NCI-H128 (cell line): Measurements from ENCODE around the gene TMEM270.
"Not testable (repeated sequence)": the region's sequence is repeated elsewhere in the genome, so short reads cannot be mapped to it uniquely, and the experiment has no call there.

Source experiments
- DNase-seq: peaks from one replicate; lab custom pipeline; 2025; ENCODE audit not compliant: unreplicated experiment; lab: John Stamatoyannopoulos, UW

Gene TMEM270

DNA sequence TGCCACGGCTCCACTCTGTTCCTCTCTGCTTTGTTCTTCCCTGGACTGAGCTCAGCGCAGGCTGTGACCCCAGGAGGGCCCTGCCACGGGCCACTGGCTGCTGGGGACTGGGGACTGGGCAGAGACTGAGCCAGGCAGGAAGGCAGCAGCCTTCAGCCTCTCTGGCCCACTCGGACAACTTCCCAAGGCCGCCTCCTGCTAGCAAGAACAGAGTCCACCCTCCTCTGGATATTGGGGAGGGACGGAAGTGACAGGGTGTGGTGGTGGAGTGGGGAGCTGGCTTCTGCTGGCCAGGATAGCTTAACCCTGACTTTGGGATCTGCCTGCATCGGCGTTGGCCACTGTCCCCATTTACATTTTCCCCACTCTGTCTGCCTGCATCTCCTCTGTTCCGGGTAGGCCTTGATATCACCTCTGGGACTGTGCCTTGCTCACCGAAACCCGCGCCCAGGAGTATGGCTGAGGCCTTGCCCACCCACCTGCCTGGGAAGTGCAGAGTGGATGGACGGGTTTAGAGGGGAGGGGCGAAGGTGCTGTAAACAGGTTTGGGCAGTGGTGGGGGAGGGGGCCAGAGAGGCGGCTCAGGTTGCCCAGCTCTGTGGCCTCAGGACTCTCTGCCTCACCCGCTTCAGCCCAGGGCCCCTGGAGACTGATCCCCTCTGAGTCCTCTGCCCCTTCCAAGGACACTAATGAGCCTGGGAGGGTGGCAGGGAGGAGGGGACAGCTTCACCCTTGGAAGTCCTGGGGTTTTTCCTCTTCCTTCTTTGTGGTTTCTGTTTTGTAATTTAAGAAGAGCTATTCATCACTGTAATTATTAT, 28.9 kb upstream of the TMEM270 start:
- peak; percentile 75 for DNase-seq

DNA sequence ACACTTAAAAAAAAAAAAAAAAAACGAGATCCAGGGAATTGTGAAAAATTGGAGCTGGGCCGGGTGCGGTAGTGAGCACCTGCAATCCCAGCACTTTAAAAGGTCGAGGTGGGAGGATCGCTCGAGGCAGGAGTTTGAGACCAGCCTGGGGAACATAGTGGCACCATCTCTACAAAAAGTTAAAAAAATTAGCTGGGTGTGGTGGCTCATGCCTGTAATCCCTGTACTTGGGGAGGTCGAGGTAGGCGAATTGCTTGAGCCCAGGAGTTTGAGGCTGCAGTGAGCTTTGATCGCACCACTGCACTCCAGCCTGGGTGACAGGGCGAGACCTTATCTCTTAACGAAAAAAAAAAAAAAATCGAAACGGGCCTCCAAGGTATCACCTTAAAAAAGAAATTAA, 28.2 kb upstream of the TMEM270 start:
- no peak for DNase-seq

DNA sequence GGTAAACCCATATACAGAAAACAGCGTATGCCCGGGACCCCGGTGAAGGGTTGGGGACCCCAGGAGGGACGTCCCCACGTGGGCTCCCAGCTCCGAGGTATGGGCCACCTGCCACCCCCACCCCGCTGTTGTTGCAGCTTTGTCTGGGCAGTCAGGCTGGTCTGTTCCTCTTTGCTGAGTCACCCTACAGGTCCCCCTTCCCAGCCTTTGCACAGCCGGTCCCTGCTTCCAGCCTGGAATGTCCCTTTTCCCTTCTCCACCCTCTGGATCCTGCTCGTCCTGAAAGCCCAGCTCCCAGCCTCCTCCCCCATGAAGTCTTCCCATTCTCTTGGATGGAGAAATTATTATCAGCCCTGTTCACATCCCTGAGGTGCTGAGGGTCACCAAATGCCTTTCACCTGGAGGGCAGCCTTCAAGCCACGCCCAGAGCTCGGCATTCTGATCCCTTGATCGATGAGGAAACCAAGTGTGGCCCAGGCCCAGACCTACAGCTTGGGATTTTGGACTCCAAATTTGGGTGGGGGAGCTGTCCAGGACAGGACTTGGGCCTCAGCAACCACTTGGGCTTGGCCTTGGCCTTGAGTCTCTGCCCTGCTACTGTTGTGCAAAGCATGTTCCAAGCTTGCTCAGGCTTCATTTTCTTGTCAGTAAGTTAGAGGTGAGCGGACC, 27.6 kb upstream of the TMEM270 start:
- DNase-seq: no peak

DNA sequence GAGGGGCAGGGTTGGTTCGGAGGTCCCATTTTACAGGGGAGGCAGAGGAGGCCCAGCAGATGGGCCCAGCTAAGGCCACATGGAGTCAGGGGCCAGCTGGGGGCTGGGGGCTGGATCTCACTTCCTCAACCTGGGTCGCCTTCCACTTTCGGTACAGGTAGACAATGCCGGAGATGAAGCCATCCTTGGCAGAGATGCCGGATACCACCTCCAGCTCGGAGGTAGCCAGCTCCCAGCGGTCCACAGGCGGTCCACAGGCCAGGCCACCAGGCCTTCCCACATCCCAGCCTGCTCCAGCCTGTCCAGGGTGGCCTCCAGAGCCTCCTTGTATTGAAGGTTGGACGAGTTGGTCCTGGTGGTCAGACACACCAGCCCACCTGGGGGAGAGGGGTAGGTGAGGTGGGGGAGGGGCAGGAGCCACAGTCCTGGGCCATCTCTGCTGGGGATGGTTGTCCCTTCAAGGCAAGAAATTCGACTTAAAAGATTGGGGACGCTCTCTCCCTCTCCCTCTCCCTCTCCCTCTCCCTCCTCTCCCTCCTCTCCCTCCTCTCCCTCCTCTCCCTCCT, 26.2 kb upstream of the TMEM270 start:
- DNase-seq: no peak

DNA sequence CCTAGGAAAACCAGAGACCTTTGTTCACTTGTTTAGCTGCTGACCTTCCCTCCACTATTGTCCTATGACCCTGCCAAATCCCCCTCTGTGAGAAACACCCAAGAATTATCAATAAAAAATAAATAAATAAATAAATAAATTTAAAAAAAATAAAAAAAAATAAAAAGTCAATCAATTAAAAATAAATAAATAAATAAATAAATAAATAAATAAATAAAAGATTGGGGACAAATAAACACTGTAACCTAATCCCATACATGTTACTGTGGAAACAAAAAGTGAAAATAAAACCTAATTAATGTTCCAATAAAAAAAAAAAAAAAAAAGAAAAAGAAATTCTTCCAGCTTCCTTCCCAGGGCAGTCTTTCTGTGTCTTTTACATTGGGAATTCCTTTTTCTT, 23.8 kb upstream of the TMEM270 start:
- DNase-seq: not testable (repeated sequence)

DNA sequence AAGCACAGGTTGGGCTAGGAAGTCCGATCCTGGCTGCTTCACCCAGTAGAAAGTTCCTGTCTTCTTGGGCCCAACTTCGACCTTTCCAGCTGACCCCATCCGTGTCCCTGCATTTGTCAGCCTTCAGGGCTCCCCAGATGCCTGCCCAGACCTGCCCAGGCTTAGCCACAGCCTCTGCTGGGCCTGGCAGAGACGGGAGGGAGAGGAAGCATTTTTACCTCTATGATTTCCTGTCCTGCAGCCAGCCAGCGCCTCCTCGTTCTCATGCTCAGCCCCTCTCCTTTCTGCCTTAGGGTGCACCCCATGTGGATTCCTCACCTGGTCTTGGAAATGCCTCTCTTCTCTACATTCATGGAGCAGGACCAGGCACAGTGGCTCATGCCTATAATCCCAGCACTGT, 22.3 kb upstream of the TMEM270 start:
- no peak for DNase-seq

DNA sequence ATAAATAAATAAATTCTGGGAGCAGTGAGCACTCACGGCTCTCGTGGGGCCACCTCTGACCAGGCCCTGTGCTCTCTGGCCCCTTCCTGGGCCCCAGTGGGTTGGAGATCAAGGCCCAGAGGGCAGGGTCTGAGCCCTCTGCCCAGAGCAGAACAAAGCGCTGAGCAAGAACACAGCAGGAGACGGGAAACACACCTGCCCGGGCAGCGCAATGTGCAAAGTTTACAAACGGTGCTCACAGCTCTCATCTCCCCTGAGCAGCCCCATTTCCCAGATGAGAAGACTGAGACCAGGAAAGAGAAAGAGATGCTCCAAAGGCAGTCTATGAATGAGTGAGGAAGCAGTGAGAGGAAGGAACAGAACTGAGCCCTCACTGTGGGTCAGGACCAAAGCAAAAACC, 21.7 kb upstream of the TMEM270 start:
- no peak for DNase-seq

DNA sequence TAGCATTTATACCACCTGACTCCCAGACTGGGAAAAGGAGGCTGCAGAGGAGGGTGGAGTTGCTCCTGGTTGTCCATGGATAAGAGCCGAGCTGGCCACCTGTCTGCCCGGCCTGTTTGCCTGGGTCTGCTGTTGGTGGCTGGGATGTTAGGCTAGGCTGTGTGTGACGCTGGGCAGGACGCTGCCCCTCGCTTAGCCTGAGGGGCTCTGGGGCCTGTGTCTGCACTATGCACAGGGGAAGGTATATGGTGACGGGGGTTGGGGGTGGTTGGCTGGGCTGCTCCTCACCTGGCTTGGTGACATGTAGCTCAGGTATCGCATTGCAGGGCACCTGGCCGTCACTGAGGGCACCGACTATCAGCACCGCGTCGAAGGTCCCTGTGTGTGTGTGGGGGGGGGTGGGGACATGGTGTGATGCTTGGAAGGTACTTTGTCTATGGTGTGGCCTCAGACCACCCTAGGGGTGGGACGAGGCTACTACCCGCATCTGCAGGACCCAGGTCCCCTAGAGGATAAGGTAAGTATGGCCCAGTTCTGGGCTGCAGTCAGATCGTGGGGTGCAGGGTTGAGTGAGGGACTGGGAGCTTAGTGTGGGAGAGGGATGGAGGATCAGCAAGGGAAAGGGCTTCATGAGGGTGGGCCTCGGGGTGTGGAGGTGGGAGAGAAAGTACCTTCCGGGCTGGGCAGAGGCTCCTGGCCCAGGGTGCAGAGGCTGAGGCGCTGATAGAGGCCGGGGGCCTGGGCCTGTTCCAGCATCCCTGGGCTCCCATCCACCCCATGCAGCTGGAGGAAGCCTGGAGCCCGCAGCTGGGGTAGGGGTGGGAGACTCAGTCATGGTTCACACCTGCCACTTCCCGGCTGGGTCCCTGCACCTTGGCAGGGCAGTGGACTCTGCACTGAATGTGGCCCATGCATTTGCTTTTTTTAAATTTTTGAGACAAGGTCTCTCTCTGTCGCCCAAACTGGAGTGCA, 20.9 kb upstream of the TMEM270 start:
- DNase-seq: no peak

DNA sequence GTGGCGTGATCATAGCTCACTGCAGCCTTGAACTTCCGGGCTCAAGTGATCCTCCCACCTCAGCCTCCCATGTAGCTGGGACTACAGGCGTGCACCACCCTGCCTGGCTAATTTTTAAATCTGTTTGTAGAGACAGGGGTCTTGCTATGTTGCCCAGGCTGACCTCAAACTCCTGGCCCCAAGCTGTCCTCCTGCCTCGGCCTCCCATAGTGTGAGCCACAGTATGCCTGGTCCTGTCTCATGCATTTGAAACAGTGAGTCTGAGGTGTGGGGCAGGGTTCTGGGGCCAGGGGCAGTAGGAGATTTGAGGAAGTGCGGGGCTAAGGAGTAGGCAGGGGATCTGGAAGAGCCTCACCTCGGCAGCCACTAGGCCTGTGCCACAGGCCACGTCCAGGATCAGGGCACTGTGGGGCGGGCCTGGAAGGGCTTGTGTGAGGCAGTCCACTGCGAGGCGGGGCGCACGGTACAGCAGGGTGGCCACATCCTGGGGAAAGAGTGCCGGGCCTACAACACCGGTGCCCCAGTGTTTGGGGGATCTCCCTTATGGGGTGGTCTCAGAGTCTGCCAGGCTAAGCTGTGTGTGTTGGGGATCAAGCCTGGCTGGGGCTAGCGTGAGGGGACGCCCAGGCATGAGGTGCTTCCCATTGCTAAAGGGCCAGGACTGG, 20.1 kb upstream of the TMEM270 start:
- no peak for DNase-seq

DNA sequence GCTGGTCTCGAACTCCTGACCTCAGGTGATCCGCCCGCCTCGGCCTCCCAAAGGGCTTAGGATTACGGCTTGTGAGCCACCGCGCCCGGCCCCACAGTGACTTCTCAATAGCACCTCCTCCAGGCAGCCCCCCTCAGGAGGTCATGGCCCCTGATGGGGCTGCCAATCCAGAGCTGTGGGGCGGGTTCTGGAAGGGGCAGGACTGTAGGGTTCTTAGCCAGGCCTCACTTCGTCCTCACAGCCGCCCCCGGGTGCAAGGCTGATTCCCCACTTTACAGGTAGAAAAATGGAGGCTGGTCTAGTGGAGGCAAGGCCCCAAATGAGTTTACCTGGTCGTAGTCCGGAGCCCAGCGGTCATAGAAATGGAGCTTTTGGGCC, 19.3 kb upstream of the TMEM270 start:
- DNase-seq: no peak

DNA sequence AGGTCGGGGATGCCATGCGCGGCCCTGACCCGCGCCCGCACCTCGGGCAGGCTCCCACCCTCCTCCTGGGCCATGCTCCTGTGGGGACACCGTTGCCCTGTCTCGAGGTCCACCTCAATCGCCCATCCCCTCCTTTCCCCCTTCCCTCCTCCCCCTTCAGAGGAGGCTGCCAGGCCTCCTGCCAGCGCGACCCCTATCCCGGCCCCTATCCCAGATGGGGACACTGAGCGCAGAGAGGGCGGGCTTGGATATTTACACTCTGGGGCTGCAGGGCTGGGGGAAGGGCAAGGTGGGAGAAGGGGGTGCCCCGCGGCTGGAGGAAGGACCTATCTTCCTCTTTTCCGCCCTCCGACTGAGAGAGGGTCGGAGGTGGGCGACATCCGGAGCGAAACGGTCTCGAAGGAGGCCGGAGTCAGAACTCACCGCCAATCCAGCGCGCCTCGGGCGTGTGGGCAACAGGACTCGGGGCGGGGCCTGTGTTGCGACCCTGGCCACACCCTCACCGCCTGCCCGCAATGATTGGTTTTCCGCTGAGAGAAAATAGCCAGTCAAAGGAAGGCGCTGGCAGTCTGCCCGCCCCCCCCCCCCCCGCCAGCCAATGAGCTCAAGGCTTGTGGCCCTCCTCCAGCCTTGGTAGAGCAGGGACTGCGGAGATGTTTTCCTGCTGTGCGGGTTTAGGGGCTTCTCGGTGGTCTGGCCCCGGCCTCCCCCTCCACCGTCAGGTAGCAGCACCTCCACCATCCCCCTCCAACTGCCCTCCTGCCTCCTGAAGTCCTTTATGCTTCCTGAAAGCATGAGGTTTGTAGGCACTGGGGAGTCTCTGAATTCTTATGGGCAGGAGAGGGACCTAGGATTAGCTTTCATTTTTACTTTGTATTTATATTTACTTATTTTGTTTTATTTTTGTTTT, 18.6 kb upstream of the TMEM270 start, which contains the start of gene METTL27:
TSS of gene METTL27 (minus strand) at position 450 of the 910 bp plus-strand sequence. CDS start at position 74, 376 bp downstream.
- DNase-seq: peak; percentile 83

DNA sequence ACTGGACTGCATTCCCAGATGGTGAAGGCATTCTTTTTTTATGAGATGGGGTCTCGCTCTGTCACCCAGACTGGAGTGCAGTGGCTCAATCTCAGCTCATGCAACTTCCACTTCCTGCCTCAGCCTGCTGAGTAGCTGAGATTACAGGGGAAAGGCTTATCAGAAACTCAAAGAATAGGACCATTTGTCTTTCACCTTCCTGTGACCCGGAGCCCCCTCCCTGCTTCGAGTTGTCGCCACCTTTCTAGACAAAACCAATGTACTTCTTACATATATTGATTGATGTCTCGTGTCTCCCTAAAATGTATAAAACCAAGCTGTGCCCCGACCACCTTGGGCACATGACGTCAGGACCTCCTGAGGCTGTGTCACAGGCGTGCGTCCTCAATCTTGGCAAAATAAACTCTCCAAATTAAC, 16.8 kb upstream of the TMEM270 start:
- no peak for DNase-seq

DNA sequence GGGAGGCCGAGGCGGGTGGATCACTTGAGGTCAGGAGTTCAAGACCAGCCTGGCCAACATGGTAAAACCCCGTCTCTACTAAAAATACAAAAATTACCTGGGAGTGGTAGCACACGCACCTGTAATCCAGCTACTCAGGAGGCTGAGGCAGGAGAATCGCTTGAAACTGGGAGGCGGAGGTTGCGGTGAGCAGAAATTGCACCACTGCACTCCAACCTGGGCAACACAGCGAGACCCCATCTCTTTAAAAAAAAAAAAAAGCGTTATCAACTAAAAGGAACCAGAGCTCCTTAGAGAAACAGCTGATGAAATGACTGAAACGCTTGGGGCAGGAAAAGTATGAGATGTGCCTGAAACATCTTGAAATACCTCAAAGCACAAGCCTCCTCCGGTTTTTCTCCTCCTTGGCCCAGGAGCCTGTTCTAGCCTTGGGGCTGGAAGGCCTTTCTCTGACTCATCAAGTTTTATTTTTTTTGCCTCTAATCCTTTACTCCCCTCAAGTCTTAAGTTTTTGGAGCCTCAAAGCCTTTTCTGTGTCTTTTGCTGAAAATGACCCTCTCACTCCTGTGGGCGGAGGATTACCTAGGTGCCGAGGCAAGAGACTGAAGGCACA, 16.0 kb upstream of the TMEM270 start:
- DNase-seq: no peak

DNA sequence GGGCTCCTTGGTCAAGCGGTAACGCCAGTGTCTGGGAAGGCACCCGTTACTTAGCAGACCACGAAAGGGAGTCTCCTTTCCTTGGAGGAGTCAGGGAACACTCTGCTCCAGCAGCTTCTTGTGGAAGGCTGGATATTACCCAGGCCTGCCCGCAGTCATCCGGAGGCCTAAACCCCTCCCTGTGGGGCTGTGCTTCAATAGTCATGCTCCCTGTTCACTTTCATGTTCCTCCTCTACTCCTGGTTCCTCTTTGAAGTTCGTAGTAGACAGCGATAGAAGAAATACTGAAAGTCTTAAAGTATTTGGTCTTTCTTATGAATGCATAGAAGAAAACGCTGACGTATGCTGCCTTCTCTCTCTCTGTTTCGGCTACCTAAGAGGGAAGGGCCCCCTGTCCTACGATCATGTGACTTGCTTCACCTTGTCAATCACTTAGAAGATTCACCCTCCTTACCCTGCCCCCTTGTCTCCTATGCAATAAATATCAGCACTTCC, 15.2 kb upstream of the TMEM270 start:
- DNase-seq: not testable (repeated sequence)

DNA sequence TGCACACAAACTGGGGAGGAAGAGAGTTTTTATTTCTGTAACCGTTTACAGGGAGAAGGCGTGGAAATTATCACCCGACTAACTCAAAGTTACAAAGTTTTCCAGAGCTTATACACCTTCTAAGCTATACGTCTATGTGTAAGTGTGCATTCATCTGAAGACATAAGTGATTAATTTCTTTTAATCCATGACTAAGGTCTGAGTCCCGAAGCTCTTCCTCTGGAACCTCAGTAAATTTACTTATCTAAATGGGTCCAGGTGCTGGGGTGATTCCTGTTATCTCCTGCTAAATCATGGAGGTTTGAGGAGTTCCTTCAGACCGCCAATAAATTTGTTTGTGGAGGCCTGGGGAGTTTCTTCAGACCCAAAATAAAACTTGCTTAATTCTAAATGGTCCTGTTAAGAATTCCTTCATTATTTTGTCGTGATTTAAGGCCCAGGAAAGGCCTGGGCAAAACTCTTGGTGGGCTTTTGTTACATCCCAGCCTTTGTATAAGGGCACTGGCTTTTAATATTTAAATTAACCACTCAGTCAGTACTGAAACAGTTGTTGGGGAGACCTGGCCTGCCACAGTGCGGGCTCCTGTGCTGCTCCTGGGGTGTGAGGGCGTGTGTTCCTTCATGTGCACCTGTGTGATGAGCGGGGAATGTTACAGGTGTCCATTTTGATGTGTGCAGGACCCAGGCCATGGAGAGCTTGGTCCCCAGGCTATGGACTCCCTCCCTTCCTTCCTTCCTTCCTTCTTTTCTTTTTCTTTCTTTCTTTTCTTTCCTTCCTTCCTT, 12.8 kb upstream of the TMEM270 start:
- no peak for DNase-seq

DNA sequence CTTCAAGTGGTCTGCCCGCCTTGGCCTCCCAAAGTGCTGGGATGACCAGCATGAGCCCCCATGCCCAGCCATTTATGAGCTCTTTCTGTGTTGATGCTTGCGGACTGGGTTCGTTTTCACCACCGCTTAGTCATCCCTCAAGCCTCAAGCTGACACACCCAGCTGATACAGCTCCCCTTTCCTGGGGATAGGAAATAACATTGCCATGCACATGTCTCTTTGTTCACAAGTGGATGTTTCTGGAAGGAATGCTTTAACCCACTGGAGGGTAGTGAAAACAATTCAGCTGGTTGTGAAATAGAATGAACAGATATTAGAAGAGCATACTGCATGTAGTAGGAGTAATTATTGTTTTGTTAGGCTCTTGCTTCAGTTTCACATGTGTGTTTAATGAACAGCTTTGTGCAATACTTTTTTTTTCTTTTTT, 10.2 kb upstream of the TMEM270 start:
- no peak for DNase-seq

DNA sequence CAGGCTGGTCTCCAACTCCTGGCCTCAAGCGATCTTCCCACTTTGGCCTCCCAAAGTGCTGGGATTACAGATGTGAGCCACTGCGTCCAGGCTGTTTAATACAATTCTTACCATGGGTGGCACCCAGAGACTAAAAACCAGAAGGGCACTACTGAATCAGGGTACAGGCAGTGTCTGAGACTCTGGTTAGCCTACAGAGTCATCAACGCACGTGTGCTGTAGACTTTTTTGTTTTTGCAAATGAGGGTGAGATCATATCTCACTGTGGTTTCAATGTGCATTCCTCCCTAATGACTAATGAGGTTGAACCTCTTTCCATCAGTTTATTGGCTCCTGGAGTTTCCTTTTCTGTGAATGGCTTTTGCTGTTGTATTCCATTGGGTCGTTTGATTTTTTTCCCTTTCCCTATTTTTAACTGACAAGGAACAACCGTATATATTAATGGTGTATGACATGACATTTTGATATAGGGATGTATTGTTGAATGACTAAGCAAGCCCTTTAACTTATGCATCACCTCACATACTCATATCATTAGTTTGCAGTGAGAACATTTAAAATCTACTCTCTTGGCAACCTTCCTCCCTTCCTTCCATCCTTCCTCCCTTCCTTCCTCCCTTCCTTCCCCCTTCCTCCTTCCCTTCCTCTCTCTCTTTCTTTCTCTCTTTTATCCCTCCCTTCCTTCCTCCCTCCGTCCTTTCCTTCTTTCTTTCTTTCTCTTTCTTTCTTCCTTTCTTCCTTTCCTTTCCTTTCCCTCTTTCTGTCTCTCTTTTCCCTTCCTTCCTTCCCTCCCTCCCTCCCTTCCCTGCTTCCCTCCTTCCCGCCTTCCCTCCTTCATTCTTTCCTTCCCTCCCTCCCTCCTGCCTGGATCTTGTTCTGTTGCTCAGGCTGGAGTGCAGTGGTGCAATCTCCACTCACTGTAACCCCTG, 9.3 kb upstream of the TMEM270 start:
- no peak for DNase-seq
